Stimulated activated CD4-positive, alpha-beta T cell treated with anti-CD3 and anti-CD28 coated beads, Interleukin-1b, Interleukin-23, amount 100 ng/mL, for 4 hours (primary cell): ENCODE results near the gene E2F4.

ENCODE experiments used
- DNase-seq, 2 donors: peaks; one replicate each; pipeline ENCODE4 v3.0.0-alpha.2; 2020; ENCODE audit warnings: low read depth in 2 of 2

E2F4 gene

GRCh38 chr16:67234180-67234597, 42.2 kb downstream of the E2F4 start:
- no peak for DNase-seq

GRCh38 chr16:67235816-67236562, 44.0 kb downstream of the E2F4 start:
- no peak for DNase-seq

- peak in 1 of 2 donors; percentile 64 for DNase-seq
Observed at GRCh38 chr16:67236563-67237395, 44.8 kb downstream of the E2F4 start.

- no peak for DNase-seq
Observed at GRCh38 chr16:67237396-67238277, 45.7 kb downstream of the E2F4 start.

GRCh38 chr16:67238278-67238575, 46.3 kb downstream of the E2F4 start:
- DNase-seq, result no peak

GRCh38 chr16:67238806-67239470, 47.0 kb downstream of the E2F4 start:
- DNase-seq, result no peak

GRCh38 chr16:67240506-67240905, 48.6 kb downstream of the E2F4 start:
- DNase-seq, result no peak

GRCh38 chr16:67241008-67241900, 49.3 kb downstream of the E2F4 start:
- no peak for DNase-seq

GRCh38 chr16:67242138-67242730, 50.3 kb downstream of the E2F4 start:
- no peak for DNase-seq

- no peak for DNase-seq
Observed at GRCh38 chr16:67243481-67243880, 51.5 kb downstream of the E2F4 start.

- DNase-seq, result peak; percentile 58 to 64
Observed at GRCh38 chr16:67244387-67245185, 52.6 kb downstream of the E2F4 start.

- no peak for DNase-seq
Observed at GRCh38 chr16:67245186-67245585, 53.2 kb downstream of the E2F4 start.

GRCh38 chr16:67245674-67246080, 53.7 kb downstream of the E2F4 start:
- no peak for DNase-seq

GRCh38 chr16:67246081-67246755, 54.3 kb downstream of the E2F4 start:
- peak in 1 of 2 donors; percentile 32 for DNase-seq

GRCh38 chr16:67246756-67247191, 54.8 kb downstream of the E2F4 start:
- DNase-seq, result peak in 1 of 2 donors; percentile 41

GRCh38 chr16:67247192-67248072, 55.5 kb downstream of the E2F4 start, which contains the start of gene FHOD1:
TSS of gene FHOD1 (minus strand) at chr16:67247481. CDS start at chr16:67247410, 71 bp downstream.
- DNase-seq, result peak; percentile 92 to 98

GRCh38 chr16:67248073-67248400, 56.1 kb downstream of the E2F4 start:
- DNase-seq, result no peak
